ENCODE results near the gene GLRX3.

DNA sequence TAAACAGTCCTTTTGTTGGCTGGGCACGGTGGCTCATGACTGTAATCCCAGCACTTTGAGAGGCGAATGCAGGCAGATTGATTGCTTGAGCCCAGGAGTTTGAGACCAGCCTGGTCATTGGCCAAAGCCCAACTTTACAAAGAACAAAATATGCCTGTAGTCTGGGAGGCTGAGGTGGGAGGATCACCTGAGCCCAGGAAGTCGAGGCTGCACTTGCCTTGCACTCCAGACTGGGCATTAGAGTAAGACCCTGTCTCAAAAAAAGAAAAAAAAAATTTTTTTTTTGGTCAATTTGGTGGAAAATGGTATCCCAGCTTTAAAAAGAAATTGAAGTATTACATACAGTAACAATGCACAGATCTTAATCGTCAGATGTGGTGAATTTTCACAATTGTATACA lies 4.8 kb downstream of the GLRX3 start:
- TF ChIP-seq, protein P1, sequence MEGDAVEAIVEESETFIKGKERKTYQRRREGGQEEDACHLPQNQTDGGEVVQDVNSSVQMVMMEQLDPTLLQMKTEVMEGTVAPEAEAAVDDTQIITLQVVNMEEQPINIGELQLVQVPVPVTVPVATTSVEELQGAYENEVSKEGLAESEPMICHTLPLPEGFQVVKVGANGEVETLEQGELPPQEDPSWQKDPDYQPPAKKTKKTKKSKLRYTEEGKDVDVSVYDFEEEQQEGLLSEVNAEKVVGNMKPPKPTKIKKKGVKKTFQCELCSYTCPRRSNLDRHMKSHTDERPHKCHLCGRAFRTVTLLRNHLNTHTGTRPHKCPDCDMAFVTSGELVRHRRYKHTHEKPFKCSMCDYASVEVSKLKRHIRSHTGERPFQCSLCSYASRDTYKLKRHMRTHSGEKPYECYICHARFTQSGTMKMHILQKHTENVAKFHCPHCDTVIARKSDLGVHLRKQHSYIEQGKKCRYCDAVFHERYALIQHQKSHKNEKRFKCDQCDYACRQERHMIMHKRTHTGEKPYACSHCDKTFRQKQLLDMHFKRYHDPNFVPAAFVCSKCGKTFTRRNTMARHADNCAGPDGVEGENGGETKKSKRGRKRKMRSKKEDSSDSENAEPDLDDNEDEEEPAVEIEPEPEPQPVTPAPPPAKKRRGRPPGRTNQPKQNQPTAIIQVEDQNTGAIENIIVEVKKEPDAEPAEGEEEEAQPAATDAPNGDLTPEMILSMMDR (IDR thresholded peaks at IDR 0.05; ENCODE audit: extremely low read depth in 1 of 2, insufficient read depth in 1 of 2, low read depth in 1 of 2, low read length in 2 of 2) = no peak
- TF ChIP-seq POLR2A (IDR thresholded peaks at IDR 0.05; ENCODE audit: low read depth, low read length) (no peak), EZH2 (IDR thresholded peaks at IDR 0.05; ENCODE audit: borderline replicate concordance, low read depth, low read length, severe bottlenecking) (no peak), POLR2AphosphoS5 (IDR thresholded peaks at IDR 0.05; ENCODE audit: insufficient read depth, low read depth, low read length) (no peak), MYC (IDR thresholded peaks at IDR 0.05; ENCODE audit: low read depth, low read length) (no peak)
- TF ChIP-seq, protein P2, sequence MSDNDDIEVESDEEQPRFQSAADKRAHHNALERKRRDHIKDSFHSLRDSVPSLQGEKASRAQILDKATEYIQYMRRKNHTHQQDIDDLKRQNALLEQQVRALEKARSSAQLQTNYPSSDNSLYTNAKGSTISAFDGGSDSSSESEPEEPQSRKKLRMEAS (IDR thresholded peaks at IDR 0.05; ENCODE audit: insufficient read depth, insufficient read length) = no peak

All from endothelial cell of umbilical vein (primary cell).